CD14-positive monocyte (primary cell): ENCODE data around the gene SPTLC2. TPM values are rescaled to one million over a fixed set of nuclear protein-coding genes. Genes with fewer than 3 reads are reported as not detected.

Experiments used
- DNase-seq, 3 donors: peaks; one replicate each; pipeline ENCODE4 v3.0.0-alpha.2; 2011 to 2022
- H2AFZ ChIP-seq: 2 replicates; pipeline ENCODE4 v1.6.0; 2012; ENCODE audit warnings: mild to moderate bottlenecking, low read depth, low read length, inconsistent platforms; ENCODE audit not compliant: insufficient read depth, poor library complexity, severe bottlenecking
- H3K27ac ChIP-seq, 2 donors: 1 replicate in 1 of 2; 2 replicates in 1 of 2; pipeline ENCODE4 v1.5.1; 2012 to 2013; ENCODE audit warnings: low read length in 2 of 2, control low read depth in 1 of 2, inconsistent platforms in 1 of 2, low read depth in 1 of 2, mild to moderate bottlenecking in 1 of 2
- H3K27me3 ChIP-seq, 2 donors: one replicate each; pipeline versions ENCODE4 v1.6.0 to v1.6.1; 2011 to 2013; ENCODE audit warnings: low read length in 2 of 2; ENCODE audit not compliant: control insufficient read depth in 2 of 2, insufficient read depth in 2 of 2
- H3K36me3 ChIP-seq, 2 donors: replicated peaks in 1 of 2; 1 replicate in 1 of 2; 2 replicates in 1 of 2; pipeline versions ENCODE4 v1.5.1 to v1.6.1; 2012 to 2013; ENCODE audit warnings: low read length in 2 of 2, control low read depth in 1 of 2, inconsistent platforms in 1 of 2, mild to moderate bottlenecking in 1 of 2; ENCODE audit not compliant: insufficient read depth in 2 of 2, control insufficient read depth in 1 of 2
- H3K4me1 ChIP-seq, 2 donors: 1 replicate in 1 of 2; 2 replicates in 1 of 2; pipeline versions ENCODE4 v1.5.1 to v1.6.1; 2012 to 2013; ENCODE audit warnings: low read length in 2 of 2, control low read depth in 1 of 2, inconsistent platforms in 1 of 2, mild to moderate bottlenecking in 1 of 2, moderate library complexity in 1 of 2; ENCODE audit not compliant: insufficient read depth in 2 of 2, control insufficient read depth in 1 of 2
- H3K4me2 ChIP-seq: replicated peaks from 2 replicates; pipeline ENCODE3; 2012; ENCODE audit warnings: low read length, moderate library complexity, mild to moderate bottlenecking; ENCODE audit not compliant: poor library complexity, severe bottlenecking; ENCODE audit errors: extremely low read depth
- H3K4me3 ChIP-seq, 3 experiments: fragments of 200-600 bp in 1 of 3; sonication (generic) in 1 of 3; replicated peaks in 1 of 3; 1 replicate in 2 of 3; 2 replicates in 1 of 3; pipeline ENCODE4 v1.5.1; 2011 to 2013; ENCODE audit warnings: low read length in 3 of 3, mild to moderate bottlenecking in 3 of 3, control low read depth in 2 of 3, low read depth in 2 of 3, inconsistent platforms in 1 of 3, moderate library complexity in 1 of 3
- H3K79me2 ChIP-seq: 2 replicates; pipeline ENCODE4 v1.6.0; 2012; ENCODE audit warnings: mild to moderate bottlenecking, control low read depth, inconsistent platforms, low read length, moderate library complexity; ENCODE audit not compliant: insufficient read depth
- H3K9ac ChIP-seq: 2 replicates; pipeline ENCODE4 v1.6.0; 2017; ENCODE audit warnings: low read length, mild to moderate bottlenecking; ENCODE audit not compliant: insufficient read depth, poor library complexity, severe bottlenecking
- H3K9me3 ChIP-seq, 2 donors: replicated peaks in 1 of 2; 1 replicate in 1 of 2; 2 replicates in 1 of 2; pipeline versions ENCODE4 v1.5.1 to v1.6.1; 2012 to 2013; ENCODE audit warnings: low read length in 2 of 2, control low read depth in 1 of 2; ENCODE audit not compliant: control insufficient read depth in 1 of 2, insufficient read depth in 1 of 2
- H4K20me1 ChIP-seq: 2 replicates; pipeline ENCODE4 v1.6.0; 2012; ENCODE audit warnings: mild to moderate bottlenecking, low read length, control low read depth, moderate library complexity; ENCODE audit not compliant: insufficient read depth
- H3K27ac Mint-ChIP-seq, 7 donors: one replicate each; pipeline ENCODE4 v1.8.0; 2020; ENCODE audit warnings: mild to moderate bottlenecking in 7 of 7, mixed read lengths in 7 of 7, moderate library complexity in 6 of 7, inconsistent platforms in 2 of 7
- H3K27me3 Mint-ChIP-seq, 3 donors: one replicate each; pipeline ENCODE4 v1.8.0; 2021 to 2022; ENCODE audit warnings: low read depth in 3 of 3, mild to moderate bottlenecking in 3 of 3, mixed read lengths in 3 of 3, moderate library complexity in 3 of 3, inconsistent platforms in 1 of 3
- H3K36me3 Mint-ChIP-seq, 2 donors: one replicate each; pipeline ENCODE4 v1.8.0; 2020; ENCODE audit warnings: mixed read lengths in 2 of 2, inconsistent platforms in 1 of 2, mild to moderate bottlenecking in 1 of 2
- H3K4me1 Mint-ChIP-seq: one replicate; pipeline ENCODE4 v1.8.0; 2020; ENCODE audit warnings: mild to moderate bottlenecking, mixed read lengths
- H3K4me3 Mint-ChIP-seq, 2 donors: one replicate each; pipeline ENCODE4 v1.8.0; 2020; ENCODE audit warnings: mild to moderate bottlenecking in 2 of 2, mixed read lengths in 2 of 2, moderate library complexity in 1 of 2
- H3K9me3 Mint-ChIP-seq, 7 donors: one replicate each; pipeline ENCODE4 v1.8.0; 2020 to 2022; ENCODE audit warnings: mixed read lengths in 7 of 7, mild to moderate bottlenecking in 6 of 7, moderate library complexity in 6 of 7, inconsistent platforms in 2 of 7
- CTCF ChIP-seq: fragments of 200-600 bp; IDR thresholded peaks from one replicate; pipeline ENCODE4 v1.8.0; 2022; ENCODE audit warnings: antibody characterized with exemption, mild to moderate bottlenecking
- WGBS: methylation state at CpG from one replicate; pipeline ENCODE4 v1.1.5; 2013; ENCODE audit warnings: missing lambda C conversion rate; ENCODE audit not compliant: insufficient coverage; 5-methylcytosine and 5-hydroxymethylcytosine counted together
- intact Hi-C, 2 donors: fragments of 100-400 bp; cut with micrococcal nuclease; formaldehyde crosslinking; loops; one replicate each; pipeline versions ENCODE4 v1.15.0 to v1.15.1; 2023
- polyA plus RNA-seq, 3 donors: library from polyadenylated mRNA; depleted of rRNA in 1 of 3; unstranded in 2 of 3; stranded (reverse) in 1 of 3; fragments of 300-500 nt in 2 of 3; fragments of >200 nt in 1 of 3; fragmentation: Illumina TruSeq in 2 of 3; gene quantifications; 1 replicate in 2 of 3; 2 replicates in 1 of 3; pipeline ENCODE4 v1.2.3, GENCODE V29; 2012 to 2021

Gene SPTLC2
- polyA plus RNA-seq, 3 donors, result 38.1 to 81.9 (median 73.1) TPM

GRCh38 chr14:77630111-77630510 is 13.7 kb upstream of the SPTLC2 start:
- H3K79me2 ChIP-seq, result no peaks in the 10 kb centered on the region
- H3K36me3 ChIP-seq, result no peaks in the 10 kb centered on the region
- peaks cover 2% of the 10 kb centered on the region for H3K4me1 Mint-ChIP-seq
- H3K9me3 ChIP-seq, result peaks cover 0 to 4% of the 10 kb centered on the region in 2 donors
- no peaks in the 10 kb centered on the region for H3K4me1 ChIP-seq
- intact Hi-C loops, result no loop called here
- TF ChIP-seq CTCF, result no peak
- H3K9ac ChIP-seq, result no peak overlapping the region
- H3K4me3 ChIP-seq, result no peak overlapping the region
- 29% methylated on average over 1 of the region's 2 CpGs for WGBS
- no peak overlapping the region for H3K27ac Mint-ChIP-seq
- H2AFZ ChIP-seq, result no peak overlapping the region
- H3K36me3 Mint-ChIP-seq, result peaks cover 0 to 3% of the 10 kb centered on the region in 2 donors
- H3K27me3 Mint-ChIP-seq, result peaks cover 0 to 2% (median 1%) of the 10 kb centered on the region in 3 donors
- H3K27ac ChIP-seq, result no peak overlapping the region
- no peak for DNase-seq
- no peaks in the 10 kb centered on the region for H3K27me3 ChIP-seq
- no peak overlapping the region for H3K4me2 ChIP-seq
- H4K20me1 ChIP-seq, result no peaks in the 10 kb centered on the region
- H3K4me3 Mint-ChIP-seq, result no peak overlapping the region
- peaks cover 14 to 29% (median 23%) of the 10 kb centered on the region in 7 donors for H3K9me3 Mint-ChIP-seq

GRCh38 chr14:77625360-77625759 is 8.9 kb upstream of the SPTLC2 start:
- Histone ChIP-seq H3K27me3 (no peaks in the 10 kb centered on the region), H3K9me3 (no peaks in the 10 kb centered on the region), H3K79me2 (no peaks in the 10 kb centered on the region), H4K20me1 (no peaks in the 10 kb centered on the region), H3K4me1 (no peaks in the 10 kb centered on the region), H3K4me3 (no peak overlapping the region), H3K9ac (no peak overlapping the region), H3K36me3 (no peaks in the 10 kb centered on the region), H2AFZ (no peak overlapping the region), H3K4me2 (no peak overlapping the region), H3K27ac (no peak overlapping the region)
- no peak for DNase-seq
- intact Hi-C loops, result no loop called here
- TF ChIP-seq CTCF, result no peak
- H3K4me1 Mint-ChIP-seq, result peaks cover 4% of the 10 kb centered on the region
- WGBS, result no CpG with 5 or more reads among the region's 3 CpGs
- no peak overlapping the region for H3K27ac Mint-ChIP-seq
- no peaks in the 10 kb centered on the region for H3K27me3 Mint-ChIP-seq
- peaks cover 0 to 11% (median 6%) of the 10 kb centered on the region in 7 donors for H3K9me3 Mint-ChIP-seq
- H3K4me3 Mint-ChIP-seq, result no peak overlapping the region
- H3K36me3 Mint-ChIP-seq, result no peaks in the 10 kb centered on the region
